ENCODE data around the gene MORC4. TPM values are rescaled to one million over a fixed set of nuclear protein-coding genes. Genes with fewer than 3 reads are reported as not detected.

The MORC4 gene
- 2.0 TPM for total RNA-seq (ENCODE audit: unreplicated experiment)
- long read RNA-seq = 0 reads

GRCh38 chrX:107000013-107000515 lies at the start of gene MORC4:
Gene MORC4 (minus strand): TSS chrX:107000212. CDS start chrX:106999969, 243 bp downstream.
- DNase-seq = peak; percentile 75
- TF ChIP-seq, protein P1, sequence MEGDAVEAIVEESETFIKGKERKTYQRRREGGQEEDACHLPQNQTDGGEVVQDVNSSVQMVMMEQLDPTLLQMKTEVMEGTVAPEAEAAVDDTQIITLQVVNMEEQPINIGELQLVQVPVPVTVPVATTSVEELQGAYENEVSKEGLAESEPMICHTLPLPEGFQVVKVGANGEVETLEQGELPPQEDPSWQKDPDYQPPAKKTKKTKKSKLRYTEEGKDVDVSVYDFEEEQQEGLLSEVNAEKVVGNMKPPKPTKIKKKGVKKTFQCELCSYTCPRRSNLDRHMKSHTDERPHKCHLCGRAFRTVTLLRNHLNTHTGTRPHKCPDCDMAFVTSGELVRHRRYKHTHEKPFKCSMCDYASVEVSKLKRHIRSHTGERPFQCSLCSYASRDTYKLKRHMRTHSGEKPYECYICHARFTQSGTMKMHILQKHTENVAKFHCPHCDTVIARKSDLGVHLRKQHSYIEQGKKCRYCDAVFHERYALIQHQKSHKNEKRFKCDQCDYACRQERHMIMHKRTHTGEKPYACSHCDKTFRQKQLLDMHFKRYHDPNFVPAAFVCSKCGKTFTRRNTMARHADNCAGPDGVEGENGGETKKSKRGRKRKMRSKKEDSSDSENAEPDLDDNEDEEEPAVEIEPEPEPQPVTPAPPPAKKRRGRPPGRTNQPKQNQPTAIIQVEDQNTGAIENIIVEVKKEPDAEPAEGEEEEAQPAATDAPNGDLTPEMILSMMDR (IDR thresholded peaks at IDR 0.05; ENCODE audit: partially characterized antibody, unreplicated experiment) = no peak
- H3K4me3 Mint-ChIP-seq (ENCODE audit: unreplicated experiment) = peak within 1 kb of the TSS; percentile 85
- H3K36me3 Mint-ChIP-seq (ENCODE audit: unreplicated experiment) = no peaks in the 10 kb centered on the region
- peaks cover 2% of the 10 kb centered on the region for H3K9me3 Mint-ChIP-seq (ENCODE audit: unreplicated experiment)
- H3K27me3 Mint-ChIP-seq (ENCODE audit: unreplicated experiment) = peaks cover under 1% of the 10 kb centered on the region
- no peak within 1 kb of the TSS for H3K27ac Mint-ChIP-seq (ENCODE audit: unreplicated experiment)
- no peaks in the 10 kb centered on the region for H3K4me1 Mint-ChIP-seq (ENCODE audit: low read depth, unreplicated experiment)

GRCh38 chrX:107047622-107048021 lies 47.6 kb upstream of the MORC4 start:
- no peak overlapping the region for H3K27ac Mint-ChIP-seq (ENCODE audit: unreplicated experiment)
- no peaks in the 10 kb centered on the region for H3K36me3 Mint-ChIP-seq (ENCODE audit: unreplicated experiment)
- TF ChIP-seq, protein P1 (IDR thresholded peaks at IDR 0.05; ENCODE audit: partially characterized antibody, unreplicated experiment) = no peak
- H3K4me1 Mint-ChIP-seq (ENCODE audit: low read depth, unreplicated experiment) = no peaks in the 10 kb centered on the region
- no peaks in the 10 kb centered on the region for H3K9me3 Mint-ChIP-seq (ENCODE audit: unreplicated experiment)
- no peak for DNase-seq
- no peaks in the 10 kb centered on the region for H3K27me3 Mint-ChIP-seq (ENCODE audit: unreplicated experiment)
- H3K4me3 Mint-ChIP-seq (ENCODE audit: unreplicated experiment) = no peak overlapping the region

DNA sequence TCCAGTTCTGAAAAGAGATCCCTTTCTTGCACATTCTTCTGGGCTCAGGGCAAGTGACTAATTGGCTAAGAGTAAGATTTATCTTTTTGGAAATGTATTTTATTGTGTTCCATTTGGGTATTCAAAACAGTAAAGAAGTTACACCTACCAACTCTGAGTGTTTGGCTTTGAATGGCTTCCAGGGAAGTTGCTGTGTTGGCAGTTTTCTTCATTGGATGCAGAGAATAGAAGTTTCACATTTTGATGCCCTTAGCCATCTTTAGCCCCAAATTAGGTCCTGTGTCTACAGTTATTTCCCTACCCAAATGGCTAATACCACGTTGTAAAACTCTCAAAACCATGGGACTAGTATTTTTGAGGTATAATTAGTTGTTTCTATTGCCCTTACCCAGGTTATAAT lies 29.7 kb upstream of the MORC4 start:
- TF ChIP-seq, protein P1 (IDR thresholded peaks at IDR 0.05; ENCODE audit: partially characterized antibody, unreplicated experiment) = no peak
- Mint-ChIP-seq H3K9me3 (ENCODE audit: unreplicated experiment) (no peaks in the 10 kb centered on the region), H3K4me1 (ENCODE audit: low read depth, unreplicated experiment) (no peaks in the 10 kb centered on the region), H3K27me3 (ENCODE audit: unreplicated experiment) (no peaks in the 10 kb centered on the region), H3K27ac (ENCODE audit: unreplicated experiment) (no peak overlapping the region), H3K36me3 (ENCODE audit: unreplicated experiment) (no peaks in the 10 kb centered on the region), H3K4me3 (ENCODE audit: unreplicated experiment) (no peak overlapping the region)
- DNase-seq = no peak

DNA sequence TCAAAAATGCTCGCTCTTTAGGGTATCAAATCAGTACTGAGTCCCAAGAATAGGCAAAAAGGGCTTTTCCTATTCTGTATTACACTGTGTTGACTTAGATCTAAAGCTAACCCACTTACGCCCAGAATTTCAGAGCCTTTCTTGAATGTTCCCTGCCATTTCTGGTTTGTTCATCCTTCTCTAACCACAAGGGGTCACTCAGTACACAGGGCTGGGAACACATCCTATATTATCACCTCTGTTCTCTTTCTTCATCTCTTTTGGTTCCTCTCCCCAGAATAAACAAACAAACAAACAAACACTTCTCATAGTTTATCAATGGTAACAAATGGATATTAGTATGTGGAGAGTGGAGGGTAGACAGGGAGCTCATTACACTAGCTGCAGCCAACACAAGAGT lies 25.5 kb upstream of the MORC4 start:
- Mint-ChIP-seq H3K4me3 (ENCODE audit: unreplicated experiment) (no peak overlapping the region), H3K9me3 (ENCODE audit: unreplicated experiment) (no peaks in the 10 kb centered on the region), H3K4me1 (ENCODE audit: low read depth, unreplicated experiment) (no peaks in the 10 kb centered on the region), H3K27me3 (ENCODE audit: unreplicated experiment) (no peaks in the 10 kb centered on the region), H3K36me3 (ENCODE audit: unreplicated experiment) (no peaks in the 10 kb centered on the region), H3K27ac (ENCODE audit: unreplicated experiment) (no peak overlapping the region)
- TF ChIP-seq, protein P1 (IDR thresholded peaks at IDR 0.05; ENCODE audit: partially characterized antibody, unreplicated experiment) = peak; percentile 47
- no peak for DNase-seq

- H3K27me3 Mint-ChIP-seq (ENCODE audit: unreplicated experiment) = no peaks in the 10 kb centered on the region
- TF ChIP-seq, protein P1 (IDR thresholded peaks at IDR 0.05; ENCODE audit: partially characterized antibody, unreplicated experiment) = no peak
These were observed 14.9 kb upstream of the MORC4 start for GRCh38 chrX:107014936-107015335.

More at GRCh38 chrX:107014936-107015335, 14.9 kb upstream of the MORC4 start:
- DNase-seq = no peak
- Mint-ChIP-seq H3K27ac (ENCODE audit: unreplicated experiment) (no peak overlapping the region), H3K4me1 (ENCODE audit: low read depth, unreplicated experiment) (no peaks in the 10 kb centered on the region), H3K9me3 (ENCODE audit: unreplicated experiment) (peaks cover 1% of the 10 kb centered on the region), H3K36me3 (ENCODE audit: unreplicated experiment) (no peaks in the 10 kb centered on the region), H3K4me3 (ENCODE audit: unreplicated experiment) (no peak overlapping the region)

All from glutamatergic neuron (in vitro differentiated cells).